Ascending aorta (tissue), 2 donors: ENCODE results near the gene NTHL1. TPM values are rescaled to one million over a fixed set of nuclear protein-coding genes. Genes with fewer than 3 reads are reported as not detected.

Experiments used
- DNase-seq, 2 donors: peaks; one replicate each; pipeline ENCODE4 v3.0.0-alpha.2; 2019; ENCODE audit warnings: low spot score in 2 of 2
- H3K27ac ChIP-seq, 2 donors: fragments of 200-600 bp; sonication (generic); one replicate each; pipeline ENCODE4 v1.5.1; 2016 to 2017; ENCODE audit warnings: mild to moderate bottlenecking in 1 of 2
- H3K27me3 ChIP-seq: fragments of 200-600 bp; sonication (generic); one replicate; pipeline ENCODE4 v1.5.1; 2017
- H3K36me3 ChIP-seq, 2 donors: fragments of 200-600 bp; sonication (generic); one replicate each; pipeline ENCODE4 v1.5.1; 2016
- H3K4me1 ChIP-seq, 2 donors: fragments of 200-600 bp; sonication (generic); one replicate each; pipeline ENCODE4 v1.5.1; 2016 to 2017; ENCODE audit warnings: mild to moderate bottlenecking in 1 of 2
- H3K4me3 ChIP-seq, 2 donors: fragments of 200-600 bp; sonication (generic); one replicate each; pipeline ENCODE4 v1.5.1; 2016 to 2017; ENCODE audit warnings: mild to moderate bottlenecking in 1 of 2
- H3K9me3 ChIP-seq, 2 donors: fragments of 200-600 bp; sonication (generic); one replicate each; pipeline ENCODE4 v1.5.1; 2016
- intact Hi-C: fragments of 100-400 bp; cut with DNase I; formaldehyde crosslinking; loops from one replicate; pipeline ENCODE4 v1.15.1; 2023
- total RNA-seq: library from RNA; depleted of rRNA; stranded (reverse); fragments of >200 nt; gene quantifications from one replicate; pipeline ENCODE4 v1.1.0, GENCODE V29; 2016
- TF ChIP-seq, protein P1 (sequence below), 3 experiments: fragments of 200-600 bp in 2 of 3; fragments of 450-650 bp in 1 of 3; sonication (generic) in 2 of 3; IDR thresholded peaks; one replicate each; pipeline ENCODE4 v1.5.1; 2016 to 2019; ENCODE audit warnings: antibody characterized with exemption in 3 of 3, mild to moderate bottlenecking in 1 of 3, moderate library complexity in 1 of 3

Gene NTHL1
- total RNA-seq, 1 donor from 2014 or later, result 59.5 TPM

DNA sequence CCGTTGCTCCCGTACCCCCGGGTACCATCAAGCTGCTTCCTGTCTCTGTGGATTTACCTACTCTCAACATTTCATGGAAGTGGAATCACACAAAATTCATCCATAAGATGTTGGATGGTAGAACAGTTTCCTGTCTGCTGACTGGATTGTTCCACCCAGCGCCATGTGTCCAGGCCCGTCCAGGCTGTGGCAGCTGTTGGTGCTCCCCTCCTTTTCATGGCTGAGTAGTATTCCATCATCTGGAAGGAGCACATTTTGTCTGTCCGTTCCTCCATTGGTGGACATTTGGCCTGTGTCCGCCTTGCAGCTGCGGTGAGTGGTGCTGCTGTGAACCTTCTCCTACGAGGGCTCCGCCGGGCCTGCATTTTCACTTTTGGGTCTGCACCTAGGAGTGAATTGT, 18.5 kb upstream of the NTHL1 start:
- Histone ChIP-seq H3K9me3 (no peaks in the 10 kb centered on the region), H3K27me3 (no peaks in the 10 kb centered on the region), H3K4me1 (no peaks in the 10 kb centered on the region), H3K36me3 (peaks cover 58 to 80% of the 10 kb centered on the region in 2 donors), H3K4me3 (no peak overlapping the region), H3K27ac (no peak overlapping the region)
- intact Hi-C loops, result no loop called here
- TF ChIP-seq, protein P1, sequence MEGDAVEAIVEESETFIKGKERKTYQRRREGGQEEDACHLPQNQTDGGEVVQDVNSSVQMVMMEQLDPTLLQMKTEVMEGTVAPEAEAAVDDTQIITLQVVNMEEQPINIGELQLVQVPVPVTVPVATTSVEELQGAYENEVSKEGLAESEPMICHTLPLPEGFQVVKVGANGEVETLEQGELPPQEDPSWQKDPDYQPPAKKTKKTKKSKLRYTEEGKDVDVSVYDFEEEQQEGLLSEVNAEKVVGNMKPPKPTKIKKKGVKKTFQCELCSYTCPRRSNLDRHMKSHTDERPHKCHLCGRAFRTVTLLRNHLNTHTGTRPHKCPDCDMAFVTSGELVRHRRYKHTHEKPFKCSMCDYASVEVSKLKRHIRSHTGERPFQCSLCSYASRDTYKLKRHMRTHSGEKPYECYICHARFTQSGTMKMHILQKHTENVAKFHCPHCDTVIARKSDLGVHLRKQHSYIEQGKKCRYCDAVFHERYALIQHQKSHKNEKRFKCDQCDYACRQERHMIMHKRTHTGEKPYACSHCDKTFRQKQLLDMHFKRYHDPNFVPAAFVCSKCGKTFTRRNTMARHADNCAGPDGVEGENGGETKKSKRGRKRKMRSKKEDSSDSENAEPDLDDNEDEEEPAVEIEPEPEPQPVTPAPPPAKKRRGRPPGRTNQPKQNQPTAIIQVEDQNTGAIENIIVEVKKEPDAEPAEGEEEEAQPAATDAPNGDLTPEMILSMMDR (IDR thresholded peaks at IDR 0.05), result no peak
- no peak for DNase-seq

DNA sequence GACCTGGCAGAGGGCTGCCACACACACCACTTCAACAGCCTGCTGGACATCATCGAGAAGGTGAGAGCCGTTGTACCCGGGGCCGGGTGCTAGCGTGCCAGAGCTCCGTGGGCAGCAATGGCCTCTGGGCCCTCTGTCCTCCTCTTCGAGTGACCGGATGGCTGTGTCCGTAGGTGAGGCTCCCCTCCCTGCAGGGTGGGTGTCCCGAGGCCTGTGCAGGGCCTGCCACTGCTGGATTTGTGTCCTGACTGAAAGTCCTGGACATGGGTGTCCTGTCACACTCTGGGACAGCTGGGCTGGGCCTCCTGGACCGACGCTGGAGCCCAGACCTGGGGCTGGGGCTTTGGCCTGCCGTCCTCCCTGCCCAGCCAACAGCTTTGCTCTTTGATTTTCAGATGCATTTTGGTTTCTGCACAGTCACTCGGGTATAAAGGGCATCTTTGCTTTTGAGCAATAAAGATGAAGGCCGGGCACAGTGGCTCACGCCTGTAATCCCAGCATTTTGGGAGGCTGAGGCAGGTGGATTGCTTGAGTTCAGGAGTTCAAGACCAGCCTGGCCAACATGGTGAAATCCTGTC, 16.8 kb upstream of the NTHL1 start:
- Histone ChIP-seq H3K27me3 (no peaks in the 10 kb centered on the region), H3K27ac (no peak overlapping the region), H3K4me3 (no peak overlapping the region), H3K9me3 (no peaks in the 10 kb centered on the region), H3K36me3 (peaks cover 51 to 79% of the 10 kb centered on the region in 2 donors), H3K4me1 (no peaks in the 10 kb centered on the region)
- no peak for DNase-seq
- intact Hi-C loops, result no loop called here
- TF ChIP-seq, protein P1 (IDR thresholded peaks at IDR 0.05), result no peak

DNA sequence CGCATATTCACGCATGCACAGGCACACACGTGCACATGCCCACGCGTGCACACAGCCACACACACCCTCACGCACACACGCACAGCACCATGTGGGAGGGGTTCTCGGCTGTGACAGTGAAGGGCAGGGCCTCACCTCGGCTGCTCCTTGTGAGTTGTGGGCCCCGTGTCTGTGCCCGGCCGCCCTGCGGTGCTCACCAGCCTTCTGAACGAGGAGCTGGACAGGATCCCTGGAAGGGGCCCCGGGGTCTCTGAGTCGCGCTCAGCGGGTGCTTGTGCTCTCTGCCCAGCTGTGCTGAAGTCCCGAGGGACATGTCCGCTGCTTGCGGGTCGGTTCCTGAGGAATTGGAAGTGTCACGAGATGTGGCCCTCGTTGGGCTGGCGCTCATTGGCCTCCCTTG, 16.2 kb upstream of the NTHL1 start:
- peaks cover 48 to 77% of the 10 kb centered on the region in 2 donors for H3K36me3 ChIP-seq
- no peaks in the 10 kb centered on the region for H3K4me1 ChIP-seq
- no peak overlapping the region for H3K4me3 ChIP-seq
- TF ChIP-seq, protein P1 (IDR thresholded peaks at IDR 0.05), result no peak
- no peaks in the 10 kb centered on the region for H3K27me3 ChIP-seq
- intact Hi-C loops, result no loop called here
- DNase-seq, result no peak
- no peaks in the 10 kb centered on the region for H3K9me3 ChIP-seq
- H3K27ac ChIP-seq, result no peak overlapping the region

DNA sequence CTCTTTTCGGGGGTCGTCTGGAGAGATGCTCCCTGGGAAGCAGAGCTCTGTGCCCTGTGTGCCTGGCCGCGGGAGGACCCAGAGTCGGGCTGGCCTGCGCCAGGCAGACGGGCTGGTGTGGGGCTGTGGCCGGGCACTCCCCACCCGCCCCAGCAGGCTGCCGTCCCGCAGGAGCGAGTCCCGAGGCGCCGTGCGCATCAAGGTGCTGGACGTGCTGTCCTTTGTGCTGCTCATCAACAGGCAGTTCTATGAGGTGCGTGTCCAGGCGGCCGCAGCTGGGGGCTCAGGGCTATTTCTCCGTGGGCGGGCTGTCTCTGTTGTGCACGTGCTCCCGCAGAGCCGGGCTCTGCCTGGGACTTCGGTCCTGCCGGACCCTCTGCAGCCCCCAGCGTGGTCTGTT, 15.2 kb upstream of the NTHL1 start:
- Histone ChIP-seq H3K9me3 (no peaks in the 10 kb centered on the region), H3K36me3 (peaks cover 50 to 74% of the 10 kb centered on the region in 2 donors), H3K27ac (no peak overlapping the region), H3K4me1 (no peaks in the 10 kb centered on the region), H3K4me3 (no peak overlapping the region), H3K27me3 (no peaks in the 10 kb centered on the region)
- DNase-seq, result no peak
- intact Hi-C loops, result no loop called here
- TF ChIP-seq, protein P1 (IDR thresholded peaks at IDR 0.05), result no peak

DNA sequence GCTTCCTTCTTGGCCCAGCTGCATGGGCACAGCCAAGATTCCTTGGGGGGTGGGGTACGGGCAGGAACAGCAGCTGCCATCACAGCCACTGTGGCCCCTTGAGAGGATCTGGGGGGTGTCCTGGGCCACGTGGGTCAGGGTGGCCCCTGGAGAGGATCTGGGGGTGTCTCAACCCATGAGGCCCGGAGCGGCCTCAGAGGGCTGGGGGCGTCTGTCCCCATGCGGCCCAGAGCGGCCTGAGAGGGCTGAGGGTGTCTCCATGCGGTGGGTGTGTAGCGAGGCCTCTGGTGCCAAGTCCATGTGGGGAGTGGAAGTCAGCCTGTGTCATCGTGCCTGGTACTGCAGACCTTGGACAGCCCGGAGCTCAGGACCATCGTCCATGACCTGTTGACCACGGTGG, 13.9 kb upstream of the NTHL1 start:
- H3K4me3 ChIP-seq, result no peak overlapping the region
- TF ChIP-seq, protein P1 (IDR thresholded peaks at IDR 0.05), result no peak
- H3K36me3 ChIP-seq, result peaks cover 56 to 82% of the 10 kb centered on the region in 2 donors
- H3K4me1 ChIP-seq, result no peaks in the 10 kb centered on the region
- H3K9me3 ChIP-seq, result no peaks in the 10 kb centered on the region
- DNase-seq, result no peak
- H3K27me3 ChIP-seq, result no peaks in the 10 kb centered on the region
- no peak overlapping the region for H3K27ac ChIP-seq
- intact Hi-C loops, result no loop called here

DNA sequence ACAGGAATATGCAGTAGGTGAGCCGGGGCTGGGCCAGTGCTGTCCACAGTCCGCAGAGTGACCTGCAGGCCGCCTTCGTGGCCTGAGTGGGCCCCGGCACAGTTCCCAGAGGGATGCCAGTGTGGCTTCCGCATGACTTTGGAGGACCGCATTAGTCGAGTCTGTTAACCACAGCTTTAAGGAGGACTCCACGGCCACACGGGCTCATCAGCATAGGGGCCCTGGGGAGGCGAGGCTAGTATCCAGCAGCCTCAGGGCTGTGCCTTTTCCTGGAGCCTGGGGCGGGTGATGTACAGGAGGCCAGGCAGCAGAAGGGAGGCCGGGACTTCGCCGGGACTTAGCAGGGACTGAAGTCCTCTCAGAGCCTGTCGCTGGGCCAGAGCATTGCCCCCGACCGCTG, 13.4 kb upstream of the NTHL1 start:
- Histone ChIP-seq H3K27me3 (no peaks in the 10 kb centered on the region), H3K4me3 (no peak overlapping the region), H3K4me1 (no peaks in the 10 kb centered on the region), H3K36me3 (peaks cover 54 to 82% of the 10 kb centered on the region in 2 donors), H3K9me3 (no peaks in the 10 kb centered on the region), H3K27ac (no peak overlapping the region)
- TF ChIP-seq, protein P1 (IDR thresholded peaks at IDR 0.05), result no peak
- intact Hi-C loops, result no loop called here
- no peak for DNase-seq
